ENCODE data around the gene KLHL42. TPM values are rescaled to one million over a fixed set of nuclear protein-coding genes. Genes with fewer than 3 reads are reported as not detected.

Gene KLHL42
- total and polyA plus RNA-seq, 10 of the 15 experiments (the other 5 are each of a cell fraction or from before 2014, with no cell fraction given), result 2.1 to 18.2 (median 13.1) TPM

DNA sequence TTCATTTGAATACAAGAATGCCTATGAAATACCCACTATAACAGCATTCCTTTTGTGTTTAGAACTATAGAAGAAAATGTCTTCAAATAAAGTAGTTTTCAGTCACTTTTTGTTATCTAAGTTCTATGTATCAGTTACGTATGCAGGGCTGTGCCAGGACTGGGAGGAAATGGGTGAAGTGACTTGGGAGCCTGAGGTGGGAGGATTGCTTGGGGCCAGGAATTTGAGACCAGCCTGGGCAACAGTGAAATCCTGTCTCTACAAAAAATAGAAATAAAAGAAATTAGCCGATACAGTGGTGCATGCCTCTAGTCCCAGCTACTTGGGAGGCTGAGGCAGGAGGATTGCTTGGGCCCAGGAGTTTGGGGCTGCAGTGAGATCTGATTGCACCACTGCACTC, 22.9 kb downstream of the KLHL42 start:
- H3K27me3 ChIP-seq (replicated peaks in 1 of 2; ENCODE audit: control insufficient read depth in 2 of 2, insufficient read depth in 2 of 2, low read length in 1 of 2), result no peaks in the 10 kb centered on the region
- ChIA-PET POLR2A (no interaction called here), RAD21 (ENCODE audit: unreplicated experiment) (no interaction called here), CTCF (interaction anchor here (1.2 to 1.5 kb wide), 2 partner anchors 15 to 19 kb away, joined by 3 read pairs; no protein-coding TSS in a partner anchor), SMC1A (ENCODE audit: uncharacterized antibody, unreplicated experiment) (no interaction called here)
- DNase-seq (ENCODE audit: low read depth, low spot score), result no peak
- no TSS peak for BruUV-seq (replicated peaks)
- no peaks in the 10 kb centered on the region for H3K79me2 ChIP-seq (ENCODE audit: control insufficient read depth, insufficient read depth, low read length)
- H4K20me1 ChIP-seq (ENCODE audit: control insufficient read depth, insufficient read depth), result no peaks in the 10 kb centered on the region
- in situ Hi-C loops (cut with MboI), result no loop called here
- 93% methylated on average over 2 of the region's 2 CpGs for WGBS (ENCODE audit: insufficient coverage, insufficient replicate concordance, low lambda C conversion rate, missing lambda C conversion rate)
- no peak overlapping the region for H3K27ac ChIP-seq (ENCODE audit: control insufficient read depth, insufficient read depth)
- FAIRE-seq, result no peak
- no peak overlapping the region for H3K4me2 ChIP-seq (ENCODE audit: control insufficient read depth, insufficient read depth)
- no peak overlapping the region for H3K9ac ChIP-seq (ENCODE audit: control insufficient read depth, insufficient read depth, low read length)
- no peaks in the 10 kb centered on the region for H3K4me1 ChIP-seq (ENCODE audit: control insufficient read depth, insufficient read depth, low read length)
- intact Hi-C loops (cut with micrococcal nuclease; ENCODE audit: unreplicated experiment), result no loop called here
- no peaks in the 10 kb centered on the region for H3K9me3 ChIP-seq (replicated peaks; ENCODE audit: control insufficient read depth, insufficient read depth, low read length)
- H3K36me3 ChIP-seq (ENCODE audit: control insufficient read depth in 2 of 2, insufficient read depth in 2 of 2, low read length in 1 of 2), result peaks cover 0 to 4% of the 10 kb centered on the region in 2 experiments; a peak in 1 of 4 replicates
- TF ChIP-seq TCF12 (IDR thresholded peaks at IDR 0.05; ENCODE audit: low read depth, low read length) (no peak), HDAC6 (IDR thresholded peaks at IDR 0.05; ENCODE audit: unreplicated experiment) (no peak), BHLHE40 (IDR thresholded peaks at IDR 0.05; ENCODE audit: borderline replicate concordance in 1 of 2, low read depth in 2 of 2, low read length in 1 of 2) (no peak), TAF1 (IDR thresholded peaks at IDR 0.05; ENCODE audit: borderline replicate concordance, low read depth, low read length) (no peak), NR2C2 (IDR thresholded peaks at IDR 0.05; ENCODE audit: borderline replicate concordance, control insufficient read depth, insufficient read length, low read depth) (no peak)
- TF ChIP-seq, protein P1, sequence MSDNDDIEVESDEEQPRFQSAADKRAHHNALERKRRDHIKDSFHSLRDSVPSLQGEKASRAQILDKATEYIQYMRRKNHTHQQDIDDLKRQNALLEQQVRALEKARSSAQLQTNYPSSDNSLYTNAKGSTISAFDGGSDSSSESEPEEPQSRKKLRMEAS (IDR thresholded peaks at IDR 0.05; ENCODE audit: low read depth, low read length), result no peak
- TF ChIP-seq, protein P2, sequence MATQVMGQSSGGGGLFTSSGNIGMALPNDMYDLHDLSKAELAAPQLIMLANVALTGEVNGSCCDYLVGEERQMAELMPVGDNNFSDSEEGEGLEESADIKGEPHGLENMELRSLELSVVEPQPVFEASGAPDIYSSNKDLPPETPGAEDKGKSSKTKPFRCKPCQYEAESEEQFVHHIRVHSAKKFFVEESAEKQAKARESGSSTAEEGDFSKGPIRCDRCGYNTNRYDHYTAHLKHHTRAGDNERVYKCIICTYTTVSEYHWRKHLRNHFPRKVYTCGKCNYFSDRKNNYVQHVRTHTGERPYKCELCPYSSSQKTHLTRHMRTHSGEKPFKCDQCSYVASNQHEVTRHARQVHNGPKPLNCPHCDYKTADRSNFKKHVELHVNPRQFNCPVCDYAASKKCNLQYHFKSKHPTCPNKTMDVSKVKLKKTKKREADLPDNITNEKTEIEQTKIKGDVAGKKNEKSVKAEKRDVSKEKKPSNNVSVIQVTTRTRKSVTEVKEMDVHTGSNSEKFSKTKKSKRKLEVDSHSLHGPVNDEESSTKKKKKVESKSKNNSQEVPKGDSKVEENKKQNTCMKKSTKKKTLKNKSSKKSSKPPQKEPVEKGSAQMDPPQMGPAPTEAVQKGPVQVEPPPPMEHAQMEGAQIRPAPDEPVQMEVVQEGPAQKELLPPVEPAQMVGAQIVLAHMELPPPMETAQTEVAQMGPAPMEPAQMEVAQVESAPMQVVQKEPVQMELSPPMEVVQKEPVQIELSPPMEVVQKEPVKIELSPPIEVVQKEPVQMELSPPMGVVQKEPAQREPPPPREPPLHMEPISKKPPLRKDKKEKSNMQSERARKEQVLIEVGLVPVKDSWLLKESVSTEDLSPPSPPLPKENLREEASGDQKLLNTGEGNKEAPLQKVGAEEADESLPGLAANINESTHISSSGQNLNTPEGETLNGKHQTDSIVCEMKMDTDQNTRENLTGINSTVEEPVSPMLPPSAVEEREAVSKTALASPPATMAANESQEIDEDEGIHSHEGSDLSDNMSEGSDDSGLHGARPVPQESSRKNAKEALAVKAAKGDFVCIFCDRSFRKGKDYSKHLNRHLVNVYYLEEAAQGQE (IDR thresholded peaks at IDR 0.05; ENCODE audit: low read depth, low read length), result no peak
- no peak for ATAC-seq
- no peak overlapping the region for H3K4me3 ChIP-seq
- H2AFZ ChIP-seq (ENCODE audit: control insufficient read depth, low read depth, low read length), result no peak overlapping the region
